GM21717 (cell line): ENCODE measurements around the gene CCDC87.
A peak's percentile ranks its signal among the peaks of the same experiment; 100 is the strongest.
"Not testable (repeated sequence)": the region's sequence is repeated elsewhere in the genome, so short reads cannot be mapped to it uniquely, and the experiment has no call there.

Source experiments
- ATAC-seq: cut with Tn5 transposase; IDR thresholded peaks from one replicate; pipeline ENCODE4 v1.9.1; 2021; ENCODE audit warnings: mild to moderate bottlenecking, moderate library complexity; ENCODE audit not compliant: unreplicated experiment

Gene CCDC87

DNA sequence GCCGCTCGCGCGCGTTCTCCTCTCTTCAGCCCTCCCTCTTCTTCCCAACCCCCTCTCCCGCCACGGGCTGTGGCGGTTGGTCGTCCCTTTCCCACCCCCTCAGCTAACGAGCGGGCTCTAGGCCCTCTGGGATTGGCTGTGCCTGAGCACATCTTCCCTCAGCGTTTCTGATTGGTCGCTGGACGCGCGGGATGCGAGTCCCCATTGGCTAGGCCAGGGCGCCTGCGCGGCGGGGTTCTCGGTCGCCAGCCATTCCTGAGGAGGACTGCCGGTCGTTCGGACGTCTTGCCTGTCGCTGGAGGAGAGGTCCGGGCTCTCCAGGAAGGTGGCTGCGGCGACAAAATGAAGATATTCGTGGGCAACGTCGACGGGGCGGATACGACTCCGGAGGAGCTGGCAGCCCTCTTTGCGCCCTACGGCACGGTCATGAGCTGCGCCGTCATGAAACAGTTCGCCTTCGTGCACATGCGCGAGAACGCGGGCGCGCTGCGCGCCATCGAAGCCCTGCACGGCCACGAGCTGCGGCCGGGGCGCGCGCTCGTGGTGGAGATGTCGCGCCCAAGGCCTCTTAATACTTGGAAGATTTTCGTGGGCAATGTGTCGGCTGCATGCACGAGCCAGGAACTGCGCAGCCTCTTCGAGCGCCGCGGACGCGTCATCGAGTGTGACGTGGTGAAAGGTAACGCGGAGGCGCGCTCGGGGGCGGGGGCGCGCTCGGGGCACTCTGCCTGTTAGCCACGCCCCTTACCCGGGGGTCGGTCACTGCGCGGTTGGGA, 23.7 kb upstream of the CCDC87 start, which contains the start of gene RBM14:
TSS of gene RBM14 (plus strand) at position 252 of the 776 bp plus-strand sequence. CDS start at position 343, 91 bp downstream.
- peak; percentile 74 for ATAC-seq

DNA sequence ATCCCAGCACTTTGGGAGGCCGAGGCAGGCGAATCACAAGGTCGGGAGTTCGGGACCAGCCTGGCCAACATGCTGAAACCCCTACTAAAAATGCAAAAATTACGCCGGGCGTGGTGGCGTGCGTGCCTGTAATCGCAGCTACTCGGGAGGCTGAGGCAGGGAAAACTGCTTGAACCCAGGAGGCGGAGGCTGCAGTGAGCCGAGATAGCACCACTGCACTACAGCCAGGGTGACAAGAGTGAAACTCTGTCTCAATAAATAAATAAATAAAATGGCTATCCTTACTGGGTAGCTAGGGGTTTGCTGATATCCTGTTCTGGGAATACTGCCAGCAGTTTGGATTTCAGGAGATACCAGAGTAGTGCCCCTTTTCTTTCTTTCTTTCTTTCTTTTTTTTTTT, 21.2 kb upstream of the CCDC87 start:
- no peak for ATAC-seq

DNA sequence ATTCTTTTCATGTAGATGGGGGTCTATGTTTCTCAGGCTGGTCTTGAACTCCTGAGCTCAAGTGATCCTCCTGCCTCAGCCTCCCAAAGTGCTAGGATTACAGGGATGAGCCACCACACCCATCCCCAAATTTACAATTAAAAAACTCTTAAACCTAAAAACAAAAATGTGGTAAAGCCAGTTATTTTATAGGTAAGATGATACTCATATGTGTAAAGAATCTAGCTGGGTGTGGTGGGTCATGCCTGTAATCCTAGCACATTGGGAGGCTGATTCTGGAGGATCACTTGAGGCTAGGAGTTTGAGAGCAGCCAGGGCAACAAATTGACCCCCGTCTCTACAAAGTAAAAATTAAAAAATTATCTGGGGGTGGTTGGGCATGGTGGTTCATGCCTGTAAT, 19.6 kb upstream of the CCDC87 start:
- no peak for ATAC-seq

DNA sequence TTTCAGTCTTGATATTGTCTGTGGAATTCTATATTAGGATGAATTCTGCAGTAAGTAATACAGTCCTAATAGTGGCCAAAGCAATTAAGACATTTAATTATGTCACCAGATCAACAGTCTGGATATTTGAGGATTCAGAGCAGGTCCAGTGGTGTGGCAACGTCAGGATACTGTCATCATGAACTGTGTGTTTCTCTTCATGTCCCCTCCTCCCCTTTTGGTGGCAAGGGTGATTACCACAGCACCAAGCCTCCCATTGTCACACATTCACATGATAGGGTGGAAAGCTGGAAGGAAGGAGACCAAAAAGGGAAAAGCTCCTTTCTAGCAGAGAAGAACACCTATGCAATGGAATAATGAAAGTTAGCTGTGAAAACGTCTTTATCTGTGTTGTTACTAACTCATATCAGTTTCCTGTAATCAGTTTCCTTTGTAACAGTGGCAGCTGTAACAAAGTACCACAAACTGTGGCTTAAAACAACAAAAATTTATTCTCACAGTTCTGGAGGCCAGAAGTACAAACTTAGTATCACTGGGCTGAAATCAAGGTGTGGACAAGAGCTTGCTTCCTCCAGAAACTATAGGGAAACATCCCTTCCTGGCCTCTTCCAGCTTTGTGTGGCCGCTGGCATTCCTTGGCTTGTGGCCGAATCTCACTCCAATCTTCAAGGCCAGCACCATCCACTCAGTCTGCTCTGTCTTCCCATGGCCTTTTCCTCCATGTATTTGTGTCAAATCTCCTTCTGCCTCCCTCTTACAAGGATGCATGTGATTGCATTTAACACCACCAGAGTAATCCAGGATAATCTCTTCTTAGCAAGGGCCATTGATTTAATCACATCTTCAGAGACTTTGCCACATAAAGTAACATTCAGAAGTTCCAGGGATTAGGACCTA, 17.1 kb upstream of the CCDC87 start:
- ATAC-seq = no peak

DNA sequence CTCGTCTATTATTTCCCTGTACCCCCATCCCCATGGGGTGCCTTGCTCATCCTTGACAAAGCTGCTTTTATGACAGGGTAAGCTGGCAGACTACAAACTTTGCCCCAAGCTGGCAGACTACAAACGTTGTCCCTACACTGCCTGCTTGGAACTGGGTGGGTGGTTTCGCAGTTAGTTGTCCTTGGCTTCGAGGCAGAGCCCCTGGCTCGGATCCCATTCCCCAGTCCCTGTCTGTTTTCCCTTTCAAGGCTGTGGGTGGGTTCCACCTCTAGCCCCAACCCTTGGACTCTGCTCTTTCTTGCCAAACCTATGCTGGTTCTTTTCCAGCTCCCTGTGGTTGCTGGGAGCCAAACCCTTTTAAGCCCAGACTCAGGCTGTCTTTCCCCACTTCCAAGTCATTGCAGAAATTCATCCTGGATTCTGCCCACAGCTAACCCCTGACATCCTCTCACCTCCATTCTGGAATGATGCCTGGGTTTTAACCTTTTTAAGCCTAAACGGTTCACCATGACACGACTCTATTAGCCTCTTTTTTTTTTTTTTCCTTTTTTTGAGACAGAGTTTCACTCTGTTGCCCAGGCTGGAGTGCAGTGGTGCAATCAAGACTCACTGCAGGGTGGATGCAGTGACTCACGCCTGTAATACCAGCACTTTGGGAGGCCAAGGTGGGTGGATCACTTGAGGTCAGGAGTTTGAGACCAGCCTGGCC, 14.4 kb upstream of the CCDC87 start:
- ATAC-seq = no peak

DNA sequence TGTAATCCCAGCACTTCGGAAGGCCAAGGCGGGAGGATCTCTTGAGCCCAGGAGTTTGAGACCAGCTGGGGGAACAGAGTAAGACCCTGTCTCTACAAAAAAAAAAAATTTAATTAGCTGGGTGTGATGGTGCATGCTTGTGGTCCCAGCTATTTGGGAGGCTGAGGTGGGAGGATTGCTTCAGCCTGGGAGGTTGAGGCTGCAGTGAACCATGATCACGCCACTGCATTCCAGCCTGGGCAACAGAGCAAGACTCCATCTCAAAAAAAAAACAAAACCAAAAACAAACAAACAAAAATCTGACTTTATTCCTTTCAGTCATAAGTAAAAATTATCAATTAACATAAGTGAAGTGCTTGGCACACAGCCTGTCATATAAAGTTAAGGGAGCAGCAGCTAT, 13.7 kb upstream of the CCDC87 start:
- ATAC-seq = not testable (repeated sequence)

DNA sequence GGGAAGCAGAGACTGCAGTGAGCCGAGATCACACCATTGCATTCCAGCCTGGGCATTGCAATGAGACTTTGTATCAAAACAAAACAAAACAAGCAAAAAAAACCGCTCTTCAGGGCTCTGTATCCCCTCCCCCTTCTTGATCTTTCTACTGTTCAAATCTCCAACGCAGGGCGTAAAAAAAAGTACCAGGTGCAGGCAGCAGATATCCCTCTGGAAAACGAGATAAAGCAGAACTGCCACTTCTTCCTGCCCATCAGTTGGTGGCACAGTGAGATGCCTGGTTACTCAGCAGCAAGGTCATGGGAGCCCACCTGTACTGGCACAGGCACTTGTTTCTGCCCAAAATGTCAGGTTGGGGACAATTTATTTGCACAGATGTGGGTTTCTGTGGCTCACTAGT, 11.3 kb upstream of the CCDC87 start:
- ATAC-seq = no peak

DNA sequence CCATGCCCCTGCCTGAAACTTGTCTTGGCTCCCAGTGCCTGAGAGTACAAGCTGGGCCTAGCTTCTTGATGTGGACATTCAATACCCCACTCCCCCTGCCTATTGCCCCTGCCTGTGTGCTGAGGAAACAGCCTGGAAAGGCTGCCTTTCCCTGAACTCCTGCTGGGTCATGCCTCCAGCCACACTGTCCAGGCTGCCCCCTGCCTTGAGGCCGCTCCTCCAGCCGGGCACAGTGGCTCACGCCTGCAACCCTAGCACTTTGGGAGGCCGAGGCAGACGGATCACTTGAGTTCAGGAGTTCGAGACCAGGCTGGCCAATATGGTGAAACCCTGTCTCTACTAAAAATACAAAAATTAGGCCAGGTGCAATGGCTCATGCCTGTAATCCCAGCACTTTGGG, 10.2 kb upstream of the CCDC87 start:
- ATAC-seq = no peak

DNA sequence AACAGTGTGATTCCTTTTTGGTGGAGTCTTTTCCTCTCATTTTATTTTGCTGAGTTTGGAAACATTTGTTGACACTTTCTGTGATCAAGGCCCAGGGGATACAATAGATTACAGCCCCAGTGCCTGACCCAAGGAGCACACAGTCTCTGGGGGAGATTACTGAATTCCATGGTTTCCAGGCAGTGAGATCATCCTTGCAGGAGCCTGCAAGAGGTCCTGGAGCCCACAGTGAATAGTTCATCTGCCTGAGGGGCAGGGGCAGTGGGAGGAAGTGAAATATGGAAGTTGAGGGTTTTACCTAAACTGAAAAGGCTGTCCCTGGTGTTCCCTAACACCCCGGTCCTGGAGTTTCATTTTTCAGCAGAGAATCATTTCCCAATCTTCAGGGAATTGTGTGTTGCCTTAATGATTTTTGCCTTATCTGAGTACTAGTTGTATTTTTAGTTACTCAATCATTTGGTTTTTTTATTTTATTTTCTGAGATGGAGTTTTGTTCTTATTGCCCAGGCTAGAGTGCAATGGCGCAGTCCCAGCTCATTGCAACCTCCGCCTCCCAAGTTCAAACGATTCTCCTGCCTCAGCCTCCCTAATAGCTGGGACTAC, 7.9 kb upstream of the CCDC87 start:
- ATAC-seq = no peak

DNA sequence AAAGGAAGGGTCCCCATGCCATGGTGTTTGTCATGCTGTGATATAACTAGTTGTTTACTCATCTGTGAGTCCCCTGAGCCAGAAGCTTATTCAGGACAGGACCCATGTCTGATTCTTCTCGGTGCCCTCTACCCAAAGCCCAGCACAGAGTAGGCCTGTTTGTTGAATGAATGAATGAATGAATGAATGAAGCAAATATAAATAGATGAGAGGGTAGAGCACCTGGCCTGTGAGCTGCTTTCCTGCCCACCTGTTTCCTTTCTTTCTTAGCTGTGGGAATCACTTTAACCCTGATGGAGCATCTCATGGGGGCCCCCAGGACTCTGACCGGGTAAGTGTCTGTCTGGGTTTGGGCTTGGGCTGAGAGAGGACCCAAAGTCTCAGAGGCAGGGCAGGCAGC, 7.4 kb upstream of the CCDC87 start:
- no peak for ATAC-seq

DNA sequence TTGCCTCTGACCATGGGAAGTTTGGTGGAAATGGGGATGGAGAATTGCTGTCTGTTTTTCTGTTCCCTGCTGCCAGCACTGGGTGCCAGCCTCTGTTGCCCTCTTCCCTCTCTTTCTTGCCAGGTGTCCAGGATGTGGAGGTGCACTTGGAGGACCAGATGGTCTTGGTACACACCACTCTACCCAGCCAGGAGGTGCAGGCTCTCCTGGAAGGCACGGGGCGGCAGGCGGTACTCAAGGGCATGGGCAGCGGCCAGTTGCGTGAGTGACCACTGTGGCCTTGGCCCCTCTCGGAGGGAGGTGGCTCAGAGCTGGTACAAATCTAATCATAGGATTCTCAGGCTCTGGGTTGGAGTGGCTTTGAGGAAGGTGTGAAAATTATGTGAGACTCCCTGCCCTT, 6.1 kb upstream of the CCDC87 start:
- ATAC-seq = no peak

DNA sequence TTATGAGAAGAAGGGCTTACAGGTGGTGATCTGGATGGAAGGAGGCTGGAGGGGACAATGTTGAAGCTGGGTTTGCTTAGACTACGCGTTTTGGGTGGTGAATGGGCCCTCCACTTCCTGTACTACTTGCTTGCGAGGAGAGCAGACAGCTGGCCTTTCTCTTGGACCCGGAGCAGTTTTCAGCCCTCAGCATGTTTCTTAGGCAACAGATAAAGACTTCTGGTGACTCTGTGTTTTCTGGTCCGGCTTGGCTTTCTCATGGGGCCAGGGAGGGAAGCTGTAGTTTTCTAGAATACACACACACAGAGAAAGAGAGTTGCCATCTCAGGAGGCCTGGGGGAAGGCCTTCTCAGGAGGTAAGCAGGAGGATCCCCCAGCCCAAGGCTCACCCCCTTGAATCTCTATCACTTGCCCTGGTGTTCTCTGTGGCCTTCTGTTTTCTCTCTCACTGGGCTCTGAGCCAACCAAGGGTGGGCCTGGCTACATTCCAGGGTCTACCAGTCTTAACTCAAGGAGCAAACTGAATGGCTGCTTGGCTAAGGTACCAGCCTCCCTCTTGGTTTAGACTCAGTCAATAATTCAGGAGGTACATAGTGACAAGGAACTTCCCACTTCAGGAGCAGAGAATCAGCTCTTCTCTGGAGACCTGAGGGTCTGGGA, 2.5 kb upstream of the CCDC87 start:
- no peak for ATAC-seq

DNA sequence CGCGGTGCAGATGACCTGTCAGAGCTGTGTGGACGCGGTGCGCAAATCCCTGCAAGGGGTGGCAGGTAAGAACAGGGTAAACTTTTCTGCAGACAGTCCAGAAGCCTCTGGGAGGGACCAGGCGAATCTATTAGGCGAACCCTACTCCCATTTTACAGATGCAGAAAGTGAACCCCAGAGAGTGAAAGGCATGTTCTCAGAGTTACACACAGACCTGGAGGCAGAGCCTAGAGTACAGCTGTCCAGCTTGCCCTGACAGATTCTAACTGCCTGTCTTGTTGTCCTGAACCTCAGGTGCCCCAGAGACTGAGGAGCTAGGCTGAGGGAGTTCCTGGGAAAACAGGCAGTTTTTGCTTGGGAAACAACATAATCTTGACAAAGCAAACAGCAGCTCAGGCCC, 787 bp upstream of the CCDC87 start:
- peak; percentile 5 for ATAC-seq

DNA sequence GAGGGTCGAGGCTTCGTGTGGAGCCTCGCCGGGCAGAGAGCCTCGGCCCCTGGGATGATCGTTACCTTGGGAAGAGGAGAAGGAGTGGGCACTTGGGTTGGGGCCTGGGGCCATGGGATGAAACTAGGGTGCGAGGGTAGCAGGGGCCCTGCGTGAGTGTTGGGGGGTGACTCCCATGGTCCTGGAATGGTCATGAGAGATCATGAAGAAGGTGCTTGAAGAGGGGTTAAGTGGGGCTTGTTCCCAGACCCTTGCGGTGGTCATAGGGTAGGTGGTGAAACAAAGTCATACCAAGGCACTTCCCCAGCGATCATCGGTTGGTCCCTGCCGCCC, 406 bp upstream of the CCDC87 start:
- peak; percentile 29 for ATAC-seq

DNA sequence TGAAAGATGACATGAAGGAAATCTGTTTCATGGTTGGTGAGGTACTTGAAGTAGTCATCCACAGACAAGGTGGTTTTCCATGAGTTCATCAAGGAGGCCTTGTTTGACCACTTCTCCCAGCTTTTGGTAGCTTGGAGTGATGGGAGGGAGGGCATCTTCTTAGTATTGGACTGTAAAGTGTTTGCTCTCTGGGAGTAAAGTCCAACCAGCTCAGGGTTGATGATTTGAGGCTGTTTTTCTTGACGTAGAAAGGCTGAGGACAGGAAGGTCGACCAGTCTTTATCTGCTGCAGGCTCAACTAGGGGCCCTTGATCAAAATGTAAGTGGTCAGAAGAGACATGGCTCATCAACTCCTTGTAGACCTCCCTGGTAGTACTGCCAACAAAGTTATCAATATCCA, 1.7 kb downstream of the CCDC87 start:
- no peak for ATAC-seq

DNA sequence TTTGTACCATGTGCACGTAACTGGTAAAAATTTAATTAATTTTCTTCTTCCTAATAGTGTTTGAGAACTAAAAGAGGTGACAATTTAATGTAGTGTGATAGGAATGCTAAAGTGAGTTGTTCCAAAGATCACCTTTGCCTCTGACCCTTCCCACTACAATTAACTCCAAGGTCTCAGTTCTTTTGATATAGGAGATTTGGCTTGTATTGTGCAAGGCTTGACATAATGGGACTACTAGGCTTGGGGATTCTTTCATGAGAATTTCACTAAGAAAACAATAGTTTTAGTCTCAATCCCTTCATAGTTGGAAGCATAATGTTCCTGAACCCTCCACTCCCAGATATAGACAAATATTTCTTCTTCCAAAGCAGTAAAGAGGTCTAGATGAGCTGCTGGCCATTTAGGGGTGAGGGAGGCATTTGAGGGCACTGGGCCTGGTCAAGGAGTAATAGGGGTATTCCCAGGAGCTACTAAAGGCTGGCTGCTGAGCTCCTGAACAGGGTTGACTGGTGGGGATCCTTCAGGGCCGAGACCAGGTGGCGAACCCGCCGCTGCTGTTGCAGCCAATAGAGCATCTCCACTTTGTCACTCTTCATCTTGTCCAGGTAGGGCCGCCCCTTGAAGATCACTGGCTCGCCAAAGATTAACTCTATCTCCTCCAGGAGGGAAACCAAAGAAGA, 2.7 kb downstream of the CCDC87 start:
- no peak for ATAC-seq

DNA sequence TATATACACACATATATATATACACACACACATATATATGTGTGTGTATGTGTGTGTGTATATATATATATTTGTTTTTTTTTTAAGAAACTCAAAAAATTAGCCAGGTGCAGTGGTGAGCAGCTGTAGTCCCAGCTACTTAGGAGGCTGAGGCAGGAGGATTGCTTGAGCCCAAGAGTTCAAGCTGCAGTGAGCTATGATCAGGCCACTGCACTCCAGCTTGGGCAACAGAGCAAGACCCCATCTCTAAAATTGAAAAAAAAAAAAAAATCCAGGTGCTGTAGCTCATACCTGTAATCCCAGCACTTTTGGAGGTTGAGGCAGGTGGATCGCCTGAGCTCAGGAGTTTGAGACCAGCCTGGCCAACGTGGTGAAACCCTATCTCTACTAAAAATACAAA, 3.5 kb downstream of the CCDC87 start:
- ATAC-seq = not testable (repeated sequence)

DNA sequence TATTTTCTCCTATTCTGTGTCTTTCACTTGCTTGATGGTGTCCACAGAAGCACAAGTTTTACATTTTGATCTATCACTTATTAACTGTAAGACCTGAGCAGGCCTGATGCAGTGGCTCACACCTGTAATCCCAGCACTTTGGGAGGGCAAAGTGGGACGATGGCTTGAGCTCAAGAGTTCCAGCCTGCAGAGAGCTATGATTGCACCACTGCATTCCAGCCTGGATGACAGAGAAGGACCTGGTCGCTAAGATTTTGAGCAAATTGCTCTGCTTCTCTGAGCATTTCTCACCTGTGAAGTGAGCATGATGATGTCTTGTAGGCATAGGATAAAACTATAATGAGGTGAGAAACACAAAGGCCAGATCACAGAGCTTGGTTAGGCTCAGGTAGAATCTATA, 6.7 kb downstream of the CCDC87 start:
- ATAC-seq = no peak

DNA sequence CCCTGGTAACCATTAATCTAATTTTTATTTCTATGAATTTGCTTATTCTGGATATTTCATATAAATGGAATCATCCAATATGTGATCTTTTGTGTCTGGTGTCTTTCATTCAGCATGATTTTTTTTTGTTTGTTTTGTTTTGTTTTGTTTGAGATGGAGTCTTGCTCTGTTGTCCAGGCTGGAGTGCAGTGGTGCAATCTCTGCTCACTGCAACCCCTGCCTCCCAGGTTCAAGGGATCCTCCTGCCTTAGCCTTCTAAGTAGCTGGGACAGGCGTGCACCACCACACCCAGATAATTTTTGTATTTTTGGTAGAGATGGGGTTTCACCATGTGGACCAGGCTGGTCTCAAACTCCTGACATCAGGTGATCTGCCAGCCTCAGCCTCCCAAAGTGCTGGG, 7.4 kb downstream of the CCDC87 start:
- not testable (repeated sequence) for ATAC-seq

DNA sequence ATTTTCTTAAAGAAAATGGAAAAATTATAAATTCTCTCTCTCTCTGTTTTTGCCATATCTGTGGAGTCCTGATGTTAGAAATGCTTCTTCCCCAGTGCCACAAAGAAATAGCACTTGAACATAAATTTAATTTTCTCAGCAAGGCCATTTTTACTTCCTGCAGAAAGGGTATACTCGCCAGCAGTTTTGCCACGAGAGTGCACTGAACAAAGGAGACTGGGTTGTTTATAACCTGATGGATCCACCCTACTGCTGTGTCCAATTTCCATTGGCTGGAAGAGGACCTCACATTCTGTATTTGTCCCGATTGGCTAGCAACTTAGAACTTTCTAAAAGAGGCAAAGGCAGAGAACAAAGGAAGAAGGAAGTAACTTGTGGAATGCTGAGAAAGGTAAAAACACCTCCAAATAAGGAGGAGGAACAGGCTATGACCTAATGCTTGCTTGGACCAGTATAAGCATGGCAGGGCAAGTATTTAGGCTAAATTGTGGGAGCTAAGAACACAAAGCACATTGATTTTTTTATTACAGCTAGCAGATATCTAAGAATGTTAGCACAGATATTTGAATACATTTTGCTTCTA, 10.2 kb downstream of the CCDC87 start:
- ATAC-seq = not testable (repeated sequence)
